Esophagus squamous epithelium (tissue), 4 donors: ENCODE results near the gene FOXB2.

Experiments
- CTCF ChIP-seq, 6 experiments: fragments of 450-650 bp in 4 of 6; fragments of 200-600 bp in 2 of 6; sonication (generic) in 2 of 6; IDR thresholded peaks; one replicate each; pipeline ENCODE4 v1.5.1; 2016 to 2019; ENCODE audit warnings: antibody characterized with exemption in 6 of 6, mild to moderate bottlenecking in 4 of 6, moderate library complexity in 4 of 6
- POLR2A ChIP-seq, 4 donors: fragments of 450-650 bp; IDR thresholded peaks; one replicate each; pipeline ENCODE4 v1.6.1; 2017; ENCODE audit warnings: antibody characterized with exemption in 4 of 4, mild to moderate bottlenecking in 4 of 4, moderate library complexity in 3 of 4

- TF ChIP-seq CTCF (IDR thresholded peaks at IDR 0.05) (no peak), POLR2A (IDR thresholded peaks at IDR 0.05) (no peak)
Measured at GRCh38 chr9:77022783-77023440, 3.5 kb downstream of the FOXB2 start.
